SK-MEL-5 (cell line): Measurements from ENCODE around the gene ESAM. TPM values are rescaled to one million over a fixed set of nuclear protein-coding genes. Genes with fewer than 3 reads are reported as not detected.

Source experiments
- DNase-seq: peaks from one replicate; pipeline ENCODE4 v3.0.0-alpha.2; 2016; ENCODE audit warnings: low read depth, low spot score
- in situ Hi-C: cut with HindIII; loops from 2 replicates; pipeline ENCODE4 v1.10.0; 2016; ENCODE audit warnings: low sequenced_read_pairs, high pct_unique_total_duplicates, low pct_unique_long_range_greater_than_20kb
- total RNA-seq: library from RNA; depleted of rRNA; stranded (reverse); fragments of >200 nt; shearing (Covaris generic); gene quantifications from 2 replicates; pipeline ENCODE4 v1.2.3, GENCODE V29; 2014

Gene ESAM
- total RNA-seq, 1 experiment from 2014 or later, result not detected

DNA sequence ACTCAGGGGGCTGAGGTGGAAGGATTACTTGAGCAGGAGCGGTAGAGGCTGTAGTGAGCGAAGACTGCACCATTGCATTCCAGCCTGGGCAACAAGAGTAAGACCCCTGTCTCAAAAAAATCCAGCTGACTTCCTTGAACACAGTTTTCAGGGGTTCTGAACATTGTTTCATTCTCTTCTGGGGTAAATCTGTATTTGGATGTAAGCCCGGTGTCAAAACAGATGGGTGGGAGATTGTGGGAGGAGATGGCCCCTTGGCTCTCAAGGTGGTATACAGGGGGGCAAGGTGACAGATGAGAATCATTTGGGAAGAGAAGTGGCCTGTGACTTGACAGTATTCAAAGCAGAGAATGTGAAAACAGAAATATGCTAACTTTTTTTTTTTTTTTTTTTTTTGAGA is 4.8 kb downstream of the ESAM start:
- no peak for DNase-seq
- in situ Hi-C loops, result no loop called here

DNA sequence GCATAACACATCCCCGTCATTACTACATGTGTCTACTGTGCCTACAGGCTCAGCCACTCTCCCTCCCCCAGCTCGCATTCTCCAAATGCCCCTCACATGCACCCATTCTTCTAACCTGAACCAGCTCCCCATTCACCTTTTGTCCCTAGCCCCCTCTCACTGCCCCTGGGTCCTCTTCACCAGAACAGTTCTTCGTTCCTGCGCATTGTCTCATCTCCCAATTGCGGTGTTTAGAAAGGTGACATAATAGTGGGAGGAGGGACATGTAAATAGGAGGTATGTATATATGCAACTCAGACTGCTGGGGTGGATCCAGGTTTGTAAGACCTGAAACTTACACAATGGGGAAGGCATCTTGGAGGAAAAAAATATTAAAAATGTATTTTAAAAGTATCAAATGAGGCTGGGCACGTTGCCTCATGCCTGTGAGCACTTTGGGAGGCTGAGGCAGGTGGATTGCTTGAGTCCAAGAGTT is 5.3 kb downstream of the ESAM start:
- no peak for DNase-seq
- in situ Hi-C loops, result no loop called here

DNA sequence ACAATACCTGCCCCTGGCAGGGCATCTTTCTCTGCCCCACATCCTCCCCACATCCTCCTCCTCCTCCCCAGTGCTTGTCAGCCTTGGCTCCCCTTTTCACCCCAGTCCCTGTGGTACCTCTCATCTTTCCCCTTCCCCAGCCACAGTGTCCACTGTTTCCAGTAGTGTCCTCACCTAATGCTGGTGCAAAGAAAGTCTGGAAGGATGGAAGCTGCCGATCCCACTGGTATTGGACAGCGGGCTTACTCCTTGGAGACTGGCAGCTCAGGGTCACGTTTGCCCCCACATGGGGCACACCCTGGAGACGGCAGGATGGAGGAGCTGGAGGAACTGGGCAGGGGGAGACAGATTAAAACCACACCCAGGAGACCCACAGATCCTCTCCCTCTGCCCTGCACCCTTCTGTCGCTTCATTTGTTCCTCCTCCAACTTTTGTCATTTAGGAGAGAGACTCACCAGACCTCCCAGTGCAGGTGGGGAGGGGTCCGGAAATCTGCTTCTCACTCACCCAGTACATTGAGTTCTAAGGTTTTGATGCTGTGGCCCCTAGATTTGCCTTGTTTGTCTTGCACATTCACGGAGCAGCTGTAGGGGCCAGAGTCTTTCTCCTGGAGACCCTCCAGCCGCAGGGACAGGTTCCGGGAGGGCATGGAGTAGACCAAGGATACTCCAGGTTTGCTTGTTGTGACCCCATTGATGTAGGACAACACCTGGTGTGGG is 5.9 kb downstream of the ESAM start:
- in situ Hi-C loops, result no loop called here
- no peak for DNase-seq

DNA sequence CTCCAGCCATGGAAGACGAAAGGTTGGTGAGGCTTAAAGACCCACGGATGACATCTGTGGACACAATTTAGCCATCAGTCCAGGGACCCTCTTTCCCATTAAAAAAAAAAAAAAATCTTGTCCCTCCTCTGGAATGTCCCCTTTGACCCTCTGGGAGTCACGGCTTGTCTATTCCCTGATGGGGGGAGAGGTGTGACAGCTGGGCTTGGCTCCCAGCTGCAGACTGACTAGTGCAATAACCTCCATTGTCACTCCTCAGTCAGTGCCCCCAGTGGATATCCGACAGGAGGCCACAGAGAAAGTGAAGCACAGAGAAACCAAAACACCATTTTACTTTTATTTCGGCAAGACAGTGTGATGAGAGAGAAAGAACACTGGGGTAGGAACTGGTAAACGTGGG is 7.4 kb downstream of the ESAM start:
- DNase-seq, result no peak
- in situ Hi-C loops, result no loop called here

DNA sequence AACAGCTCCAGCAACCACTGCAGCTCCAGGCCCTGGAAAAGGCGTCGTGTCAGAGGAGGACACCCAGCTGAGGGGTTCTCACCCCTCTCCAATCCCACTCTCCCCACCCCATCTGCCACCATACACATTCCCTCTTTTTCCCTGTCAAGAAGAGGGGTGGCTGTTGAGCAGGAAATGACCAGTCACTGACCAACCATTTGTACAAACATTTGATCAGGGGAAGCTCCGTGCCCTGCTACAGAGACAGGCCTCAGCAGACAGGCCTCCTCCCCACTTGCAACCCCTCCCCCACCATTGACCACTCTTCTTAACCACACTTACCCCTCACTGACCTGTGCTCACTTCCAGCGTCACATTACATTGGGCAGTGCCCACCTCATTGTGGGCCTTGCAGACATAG is 7.8 kb downstream of the ESAM start:
- in situ Hi-C loops, result no loop called here
- no peak for DNase-seq

DNA sequence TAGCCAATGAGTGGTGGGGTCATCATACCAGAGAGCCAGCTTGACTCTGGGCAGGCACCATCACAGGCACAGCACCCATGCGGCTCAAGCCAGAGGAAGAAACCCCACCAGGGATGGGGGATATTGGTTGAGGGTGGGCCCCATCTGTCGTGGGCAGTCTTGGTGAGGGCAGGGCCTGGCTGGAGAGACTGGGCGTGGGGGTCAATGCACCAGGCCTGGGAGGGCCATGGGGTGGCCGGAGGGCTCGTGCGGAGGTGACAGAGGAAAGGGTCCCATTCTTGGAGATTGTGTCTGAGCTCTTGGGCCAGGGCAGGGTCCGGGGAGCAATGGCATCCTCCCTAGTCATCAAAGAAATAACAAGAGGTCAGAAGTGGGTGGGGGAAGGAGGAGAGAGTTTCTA is 8.5 kb downstream of the ESAM start:
- DNase-seq, result no peak
- in situ Hi-C loops, result no loop called here

DNA sequence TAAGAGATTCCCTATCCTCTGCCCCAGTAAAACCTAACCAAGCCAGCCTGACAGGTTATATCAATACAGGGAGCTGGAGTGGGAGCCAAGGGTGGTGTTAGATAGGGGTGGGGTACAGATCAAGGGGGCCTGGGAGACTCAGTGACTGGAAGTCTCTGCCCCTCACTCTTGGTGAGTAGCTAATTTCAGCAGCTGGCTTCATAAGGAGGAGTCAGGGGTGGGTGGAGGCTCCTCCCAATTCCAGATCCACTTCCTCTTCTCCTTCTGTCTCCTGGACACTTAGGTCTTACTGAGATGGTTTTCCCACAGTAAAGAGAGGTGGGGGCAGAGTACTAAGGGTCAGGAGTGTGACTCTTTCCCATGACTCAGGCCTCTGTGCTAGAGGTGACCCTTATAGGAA is 8.9 kb downstream of the ESAM start:
- DNase-seq, result no peak
- in situ Hi-C loops, result no loop called here

DNA sequence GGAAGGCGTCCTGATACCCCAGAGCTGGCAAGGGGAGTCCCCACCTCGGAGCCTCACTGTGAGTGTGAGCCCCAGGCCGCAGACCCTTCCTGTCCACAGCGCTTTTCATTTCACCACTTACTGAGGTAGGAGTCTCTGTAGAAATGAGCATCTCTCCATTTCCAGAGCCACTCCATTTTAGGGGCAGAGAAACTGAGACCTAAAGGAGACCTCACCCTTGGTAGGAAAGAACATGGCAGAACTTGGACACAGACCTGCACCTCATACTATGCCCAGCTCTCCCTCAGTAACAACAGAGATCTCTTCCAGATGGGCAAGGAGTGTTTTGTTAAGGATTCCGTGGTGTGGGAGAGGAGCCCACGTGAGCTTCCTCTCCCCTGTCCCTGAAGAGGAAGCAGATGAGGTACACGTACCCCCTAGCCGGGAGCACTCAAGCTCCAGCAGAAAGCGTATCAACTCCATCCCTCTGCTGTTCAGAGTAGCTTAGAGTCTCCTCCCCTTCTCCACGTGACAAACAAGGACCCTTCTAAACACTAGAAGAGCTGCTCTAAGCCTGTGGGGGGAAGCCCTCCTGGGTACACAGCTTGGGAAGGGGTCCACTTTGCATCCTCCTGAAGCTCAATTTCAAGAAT is 9.5 kb downstream of the ESAM start:
- in situ Hi-C loops, result no loop called here
- DNase-seq, result no peak

DNA sequence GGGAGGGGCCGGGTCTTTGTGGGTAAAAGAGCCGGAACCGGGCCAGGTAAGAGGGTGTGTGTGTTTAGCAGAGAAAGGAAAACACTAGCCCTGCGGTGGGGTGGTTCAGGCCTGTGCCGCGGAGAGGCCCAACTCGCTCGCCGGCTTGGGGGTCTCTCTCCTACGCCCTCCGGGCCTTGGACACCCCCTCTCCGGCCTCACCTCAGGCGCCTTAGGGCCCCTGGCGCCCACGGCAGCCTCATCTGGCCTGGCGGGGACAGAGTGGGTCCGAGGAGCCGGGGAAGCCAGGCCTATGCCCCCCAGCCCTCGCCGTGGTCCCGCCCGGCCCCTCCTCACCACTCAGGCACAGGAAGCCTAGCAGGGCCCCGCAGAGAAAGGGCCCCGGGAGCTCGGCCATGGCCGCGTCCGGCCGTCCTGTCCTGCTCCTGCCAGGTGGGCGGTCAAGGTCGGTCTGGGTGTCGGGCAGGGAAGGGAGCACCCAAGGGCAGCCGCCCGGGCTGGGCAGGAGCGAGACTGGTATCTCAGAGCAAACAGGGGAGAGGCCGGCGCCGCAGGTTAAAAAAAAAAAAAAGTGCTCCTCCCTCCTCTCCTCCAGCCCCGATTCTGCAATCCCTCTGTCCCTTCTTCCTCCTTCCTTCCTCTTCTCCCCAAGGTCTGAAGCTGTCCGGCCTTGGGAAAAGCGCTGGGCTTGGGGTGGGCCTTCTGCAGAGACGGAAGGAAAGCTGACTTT is 10.2 kb downstream of the ESAM start, which contains the start of gene VSIG2:
Gene VSIG2 (minus strand): TSS at position 515 of the 730 bp plus-strand sequence. CDS start 118 bp downstream, at position 397.
- no peak for DNase-seq
- in situ Hi-C loops, result no loop called here

DNA sequence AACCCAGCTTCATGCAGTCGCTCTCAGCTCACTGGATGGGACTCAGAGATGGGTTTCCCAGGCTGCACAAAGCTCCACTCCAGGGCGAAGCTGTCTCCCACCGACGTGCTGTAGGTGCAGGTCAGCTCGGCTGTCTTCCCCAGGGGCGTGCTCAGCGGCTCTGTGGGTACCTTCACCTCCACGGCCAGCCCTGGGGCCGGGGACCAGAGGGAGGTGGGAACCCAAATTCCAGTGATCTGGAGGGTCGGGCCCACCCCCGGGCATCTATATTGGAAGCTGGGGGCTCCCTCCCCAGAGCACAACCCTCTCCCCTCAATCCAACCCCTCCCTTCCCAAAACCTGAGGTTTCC is 10.7 kb downstream of the ESAM start:
- in situ Hi-C loops, result no loop called here
- DNase-seq, result no peak

DNA sequence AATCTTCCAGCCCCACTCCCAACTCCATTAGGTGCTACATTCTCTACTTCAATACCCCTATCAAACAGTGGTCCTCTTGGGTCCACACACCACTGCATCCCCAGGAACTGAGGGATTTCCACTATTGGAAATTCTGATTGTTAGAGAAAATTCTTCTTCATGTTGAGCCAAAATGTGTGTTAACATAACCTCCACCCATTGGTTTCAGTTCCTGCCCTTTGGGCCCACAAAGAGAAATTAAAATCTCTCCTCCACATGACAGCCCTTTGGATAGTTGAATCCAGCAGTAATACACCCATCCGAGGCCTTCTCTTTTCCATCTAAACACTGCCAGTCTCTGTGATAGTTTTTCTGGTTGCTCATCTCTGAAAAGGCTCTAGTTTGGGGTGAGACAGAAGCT is 12.2 kb downstream of the ESAM start:
- in situ Hi-C loops, result no loop called here
- DNase-seq, result no peak

DNA sequence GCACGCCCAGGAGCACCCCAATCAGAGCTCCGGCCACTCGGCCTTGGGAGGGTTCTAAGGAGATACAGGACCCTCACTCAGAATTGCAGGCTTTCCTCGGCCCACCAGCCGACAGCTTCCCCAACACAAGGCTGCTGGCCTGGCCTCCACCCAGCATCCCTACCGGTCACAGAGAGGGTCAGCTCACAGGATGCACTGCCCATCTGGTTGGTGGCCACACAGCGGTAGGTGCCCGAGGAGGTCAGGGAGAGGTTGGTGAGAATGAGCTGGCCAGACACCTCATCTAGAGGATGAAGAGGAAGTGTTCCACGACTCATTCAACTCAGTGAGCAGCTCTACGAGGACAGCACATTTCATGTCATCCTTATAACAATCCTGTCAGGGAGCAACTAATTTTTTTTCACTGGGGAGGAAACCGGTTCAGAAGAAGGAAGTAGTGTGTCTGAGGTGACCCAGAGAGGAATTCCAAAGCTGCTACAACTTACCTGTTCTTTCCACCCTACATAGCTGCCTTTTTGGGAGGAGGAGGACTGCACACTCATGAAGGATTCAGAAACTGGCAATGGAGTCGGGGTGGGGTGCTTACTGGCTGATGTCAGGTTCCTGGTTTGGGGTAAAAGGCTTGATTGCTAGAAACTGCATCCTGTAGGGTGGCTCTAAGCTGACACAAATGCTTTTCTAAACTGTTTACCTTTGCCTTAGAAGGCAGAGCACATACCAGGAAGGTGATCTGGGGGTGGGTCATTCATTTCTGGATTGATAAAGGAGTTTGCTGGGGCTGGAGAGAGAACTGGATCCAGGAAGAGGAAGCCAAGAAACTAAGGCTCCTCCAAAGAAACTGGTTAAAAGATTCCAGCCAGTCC is 13.4 kb downstream of the ESAM start:
- in situ Hi-C loops, result no loop called here

DNA sequence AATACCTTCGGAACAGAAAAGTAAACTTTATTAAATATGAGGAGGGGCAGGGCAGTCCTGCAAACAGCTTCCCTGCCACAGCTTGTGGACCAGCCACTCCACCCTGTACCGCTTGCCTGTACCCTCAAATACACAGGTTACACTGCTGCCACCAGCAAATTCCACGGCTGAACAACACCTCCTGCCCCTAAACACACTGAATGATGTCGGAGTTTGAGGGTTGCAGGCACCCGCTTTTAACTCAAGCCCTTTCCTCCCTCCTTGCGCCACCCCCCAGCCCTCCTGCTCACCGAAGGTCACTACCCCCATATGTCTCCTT is 14.0 kb downstream of the ESAM start:
- in situ Hi-C loops, result no loop called here
- DNase-seq, result no peak

More for the DNA sequence above, 13.4 kb downstream of the ESAM start:
- no peak for DNase-seq

DNA sequence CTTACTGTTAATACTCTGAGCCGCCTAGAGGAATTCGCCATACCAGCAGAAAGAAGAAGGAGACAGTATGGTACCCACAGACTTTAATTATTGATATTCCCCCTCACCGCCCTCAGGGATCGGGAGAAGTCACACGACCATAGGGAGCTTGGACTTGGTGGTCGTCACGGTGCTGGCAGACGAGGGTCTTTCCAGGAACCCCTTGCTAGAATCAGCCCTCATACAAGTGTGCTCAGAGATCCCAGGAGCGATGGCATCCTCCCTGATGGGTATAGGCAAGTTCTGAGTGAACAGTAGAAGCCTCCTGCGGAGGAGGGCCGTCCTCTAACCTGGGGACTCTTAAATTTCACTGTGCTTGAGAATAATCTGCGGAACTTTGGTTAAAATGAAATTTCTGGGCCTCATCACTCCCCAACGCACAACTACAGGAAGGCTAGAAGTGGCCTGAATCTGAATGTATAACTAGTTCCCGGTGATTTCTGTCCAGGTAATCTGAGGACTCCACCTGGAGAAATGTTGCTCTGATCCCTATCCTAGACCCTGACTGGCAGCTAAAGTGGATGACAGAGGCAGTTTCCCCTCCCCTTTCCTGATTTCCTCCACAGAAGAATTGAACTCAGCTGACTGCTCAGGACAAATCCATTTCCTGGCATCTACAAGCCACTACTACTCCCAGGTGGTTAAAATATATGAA is 14.5 kb downstream of the ESAM start:
- no peak for DNase-seq
- in situ Hi-C loops, result no loop called here

DNA sequence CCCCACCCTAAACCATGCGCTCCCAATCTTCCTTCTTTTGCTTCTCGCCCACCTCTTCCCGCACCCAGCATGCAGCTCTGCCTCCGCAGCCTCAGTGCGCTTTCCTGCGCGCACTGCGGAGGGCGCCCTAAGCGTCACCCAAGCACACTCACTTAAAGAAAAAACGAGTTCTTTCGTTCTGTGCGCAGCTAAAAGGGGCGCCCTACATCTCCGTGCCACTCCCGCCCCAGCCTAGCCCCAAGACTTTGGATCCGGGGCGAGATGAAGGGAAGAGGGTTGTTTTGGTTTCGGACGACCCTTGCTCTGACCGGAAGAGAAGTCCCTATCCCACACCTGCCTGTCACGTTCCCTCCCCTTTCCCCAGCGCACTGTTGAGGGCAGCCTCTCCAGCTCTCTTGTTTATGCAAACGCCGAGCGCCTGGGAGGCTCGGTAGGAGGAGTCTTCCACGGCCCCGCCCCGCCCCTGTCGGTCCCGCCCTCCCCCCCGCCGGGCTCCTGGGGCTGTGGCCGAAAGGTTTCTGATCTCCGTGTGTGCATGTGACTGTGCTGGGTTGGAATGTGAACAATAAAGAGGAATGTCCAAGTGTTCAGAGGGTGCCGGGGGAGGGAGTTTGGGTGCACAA is 15.4 kb downstream of the ESAM start:
- DNase-seq, result peak; percentile 71
- in situ Hi-C loops, result no loop called here

DNA sequence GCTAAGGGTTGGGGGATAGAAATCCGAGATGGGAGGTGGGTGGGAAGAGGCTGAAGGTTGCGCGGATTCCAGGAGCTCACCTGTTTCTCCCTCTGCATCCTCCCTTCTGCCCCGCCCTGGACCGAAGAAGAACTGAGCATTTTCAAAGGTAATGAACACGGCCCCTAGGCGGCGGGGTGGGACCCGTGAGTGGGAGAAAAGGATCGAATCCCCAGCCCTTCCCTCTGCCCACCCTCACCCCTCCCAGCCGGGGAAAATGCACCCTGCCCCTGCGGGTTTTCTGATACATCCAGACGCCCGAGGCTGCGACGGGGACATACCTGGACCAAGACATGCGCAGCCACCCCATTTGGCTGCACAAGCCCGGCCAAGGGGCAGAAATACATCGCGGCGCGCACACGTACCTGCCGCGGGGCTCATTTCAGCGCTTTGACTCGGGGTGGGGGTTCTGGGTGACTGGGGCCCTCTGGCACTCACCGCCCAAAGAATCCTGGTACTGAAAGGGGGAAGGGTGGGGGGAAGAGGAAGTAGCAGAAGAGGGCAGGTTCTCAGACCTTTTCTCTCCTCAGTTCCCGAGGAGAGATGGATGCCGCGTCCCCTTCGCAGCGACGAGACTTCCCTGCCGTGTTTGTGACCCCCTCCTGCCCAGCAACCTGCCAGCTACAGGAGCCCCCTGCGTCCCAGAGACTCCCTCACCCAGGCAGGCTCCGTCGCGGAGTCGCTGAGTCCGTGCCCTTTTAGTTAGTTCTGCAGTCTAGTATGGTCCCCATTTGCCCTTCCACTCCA is 16.1 kb downstream of the ESAM start:
- in situ Hi-C loops, result no loop called here
- DNase-seq, result no peak
